Effector memory CD8-positive, alpha-beta T cell (primary cell): Measurements from ENCODE around the gene RNASEH2A.
"Not testable (repeated sequence)": the region's sequence is repeated elsewhere in the genome, so short reads cannot be mapped to it uniquely, and the experiment has no call there.

Experiments
- ATAC-seq: fragments of 150-1000 bp; cut with Tn5 transposase; replicated peaks from 2 replicates; pipeline ENCODE4 v1.10.0; 2021; ENCODE audit warnings: mild to moderate bottlenecking, moderate library complexity
- DNase-seq, 3 experiments: peaks; one replicate each; pipeline ENCODE4 v3.0.0; 2021
- H3K27ac Mint-ChIP-seq, 2 donors: one replicate each; pipeline ENCODE4 v1.8.0; 2022; ENCODE audit warnings: mild to moderate bottlenecking in 2 of 2, mixed read lengths in 2 of 2, moderate library complexity in 2 of 2
- H3K27me3 Mint-ChIP-seq, 2 donors: one replicate each; pipeline ENCODE4 v1.8.0; 2022; ENCODE audit warnings: mixed read lengths in 2 of 2
- H3K36me3 Mint-ChIP-seq: one replicate; pipeline ENCODE4 v1.8.0; 2022; ENCODE audit warnings: mild to moderate bottlenecking, moderate library complexity, mixed read lengths; ENCODE audit not compliant: insufficient read depth
- H3K4me1 Mint-ChIP-seq, 2 donors: one replicate each; pipeline ENCODE4 v1.8.0; 2022; ENCODE audit warnings: low read depth in 2 of 2, mixed read lengths in 2 of 2
- H3K4me3 Mint-ChIP-seq, 2 donors: one replicate each; pipeline ENCODE4 v1.8.0; 2022; ENCODE audit warnings: mild to moderate bottlenecking in 2 of 2, mixed read lengths in 2 of 2, moderate library complexity in 2 of 2
- H3K9me3 Mint-ChIP-seq, 2 donors: one replicate each; pipeline ENCODE4 v1.8.0; 2022; ENCODE audit warnings: mixed read lengths in 2 of 2

RNASEH2A gene

GRCh38 chr19:12836529-12836863 is 30.1 kb downstream of the RNASEH2A start:
- Mint-ChIP-seq H3K9me3 (no peaks in the 10 kb centered on the region), H3K36me3 (peaks cover 10% of the 10 kb centered on the region), H3K4me3 (no peak overlapping the region), H3K27ac (no peak overlapping the region), H3K27me3 (peaks cover 68 to 91% of the 10 kb centered on the region in 2 donors), H3K4me1 (peaks cover 35 to 39% of the 10 kb centered on the region in 2 donors)
- no peak for ATAC-seq
- DNase-seq: no peak

DNA sequence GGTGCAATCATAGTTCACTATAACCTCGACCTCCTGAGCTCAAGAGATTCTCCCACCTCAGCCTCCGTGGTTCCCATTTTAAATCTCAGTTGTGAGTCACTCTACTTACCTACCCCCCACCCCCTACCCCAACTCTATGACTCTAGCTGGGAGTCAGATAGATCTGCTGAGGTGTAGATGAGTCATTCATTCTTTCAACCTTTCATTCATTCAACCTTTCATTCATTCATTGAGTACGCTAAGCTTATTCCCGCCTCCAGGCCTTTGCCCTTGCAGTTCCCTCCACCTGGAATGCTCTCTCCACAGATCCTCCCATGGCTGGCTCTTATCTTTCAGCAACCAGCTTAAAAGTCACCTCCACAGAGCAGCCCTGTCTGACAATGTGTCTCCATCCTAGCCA is 30.8 kb downstream of the RNASEH2A start:
- H3K4me3 Mint-ChIP-seq: no peak overlapping the region
- no peak for DNase-seq
- no peak for ATAC-seq
- H3K4me1 Mint-ChIP-seq: peaks cover 30 to 33% of the 10 kb centered on the region in 2 donors
- H3K36me3 Mint-ChIP-seq: peaks cover 11% of the 10 kb centered on the region
- H3K9me3 Mint-ChIP-seq: no peaks in the 10 kb centered on the region
- peak overlapping the region in 1 of 2 donors; percentile 5 for H3K27ac Mint-ChIP-seq
- peaks cover 68 to 91% of the 10 kb centered on the region in 2 donors for H3K27me3 Mint-ChIP-seq

GRCh38 chr19:12838182-12838885 is 31.9 kb downstream of the RNASEH2A start, which contains the start of gene MAST1:
MAST1 (plus strand) TSS chr19:12838515; CDS start chr19:12838573, 58 bp downstream.
- Mint-ChIP-seq H3K9me3 (no peaks in the 10 kb centered on the region), H3K4me3 (peak within 1 kb of the TSS; percentile 64 to 71), H3K27me3 (peaks cover 67 to 91% of the 10 kb centered on the region in 2 donors), H3K4me1 (peaks cover 24 to 26% of the 10 kb centered on the region in 2 donors), H3K36me3 (peaks cover 3% of the 10 kb centered on the region), H3K27ac (peak within 1 kb of the TSS in 1 of 2 donors; percentile 5)
- DNase-seq (peak in 2 of 3 experiments; percentile 40 to 47), ATAC-seq (peak; percentile 71)

DNA sequence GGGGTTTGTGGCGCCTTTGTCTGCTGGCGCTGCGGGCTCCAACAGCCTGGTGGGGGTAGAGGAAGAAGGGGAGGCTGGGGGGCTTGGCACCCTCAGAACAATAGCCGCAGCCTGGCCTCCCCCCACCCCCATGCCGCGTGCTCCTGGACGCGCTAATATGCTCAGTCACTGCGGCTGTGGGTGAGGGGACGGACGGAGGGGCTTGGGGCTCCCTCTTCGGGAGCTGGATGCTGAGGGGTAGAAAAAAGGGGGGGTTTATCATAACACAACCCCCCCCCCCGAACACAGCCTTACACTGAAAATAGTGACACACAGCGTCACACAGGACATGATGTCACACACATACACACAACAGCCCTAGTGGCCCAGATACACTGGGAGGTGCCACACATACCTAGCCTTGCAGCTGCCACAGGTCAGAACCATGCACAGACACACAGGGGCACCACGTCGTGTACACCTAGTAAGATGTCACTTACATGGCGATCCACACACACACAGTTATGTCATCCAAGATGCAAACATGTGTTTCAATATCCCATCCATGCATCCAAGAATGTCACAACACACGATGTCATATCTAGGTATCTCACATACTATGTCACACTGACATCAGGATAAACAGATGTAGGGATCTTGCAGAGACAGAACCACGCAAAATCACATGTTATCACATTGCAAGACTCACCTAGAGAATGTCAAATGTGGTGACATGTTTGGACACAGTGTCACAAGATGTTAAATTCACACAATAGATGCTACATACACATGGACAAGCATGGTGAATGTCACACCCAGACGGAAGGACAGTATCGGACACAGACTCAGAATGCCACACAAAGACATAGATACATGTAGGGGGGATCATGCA is 32.7 kb downstream of the RNASEH2A start:
- Mint-ChIP-seq H3K4me3 (peak overlapping the region; percentile 64 to 71), H3K27ac (no peak overlapping the region), H3K9me3 (no peaks in the 10 kb centered on the region), H3K4me1 (peaks cover 23 to 24% of the 10 kb centered on the region in 2 donors), H3K27me3 (peaks cover 72 to 94% of the 10 kb centered on the region in 2 donors), H3K36me3 (peaks cover 2% of the 10 kb centered on the region)
- peak; percentile 77 for ATAC-seq
- DNase-seq: no peak

DNA sequence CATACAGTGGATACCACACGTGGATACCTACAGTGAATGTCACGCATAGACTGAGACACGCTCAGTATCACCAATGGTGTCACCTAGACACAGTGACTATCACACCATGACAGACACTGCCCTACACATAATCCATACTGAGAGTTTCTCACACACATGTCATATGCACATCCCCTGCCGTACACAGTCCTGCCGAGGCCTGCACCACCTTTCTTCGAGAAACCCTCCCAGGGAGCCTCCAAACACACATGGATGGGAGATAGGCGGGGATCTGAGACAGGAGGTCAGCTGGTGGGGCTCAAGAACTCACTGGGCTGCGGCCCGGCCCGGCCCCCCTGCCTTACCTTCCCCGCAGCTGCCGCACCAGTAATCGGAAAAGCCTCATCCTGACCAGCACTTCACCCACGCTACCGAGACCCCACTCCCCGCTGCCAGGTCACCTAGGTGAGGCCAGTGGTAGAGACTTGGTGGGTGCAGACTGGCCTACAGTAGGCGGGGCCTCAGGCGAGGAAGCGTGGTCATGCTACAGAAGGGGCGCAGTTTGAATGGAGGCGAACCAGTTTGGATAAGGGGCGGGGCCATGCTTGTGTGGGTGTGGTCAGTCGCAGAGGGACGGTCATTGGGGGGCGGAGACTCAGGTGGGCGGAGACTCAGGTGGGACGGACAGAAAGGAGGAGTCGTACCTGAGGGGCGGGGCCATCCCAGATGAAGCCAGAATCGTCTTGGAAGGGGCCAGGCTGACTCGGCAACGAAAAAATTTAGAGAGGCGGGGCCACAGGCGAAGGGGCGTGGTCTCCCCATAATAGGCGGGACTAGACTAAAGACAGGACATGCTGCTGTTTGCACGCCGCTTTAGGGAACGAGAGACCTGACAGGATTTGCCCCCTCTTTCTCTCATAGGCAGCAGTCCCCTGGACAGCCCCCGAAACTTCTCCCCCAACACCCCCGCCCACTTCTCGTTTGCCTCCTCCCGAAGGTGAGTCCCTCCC is 34.0 kb downstream of the RNASEH2A start:
- Mint-ChIP-seq H3K4me3 (peak overlapping the region in 1 of 2 donors; percentile 34), H3K9me3 (no peaks in the 10 kb centered on the region), H3K27me3 (peaks cover 82 to 86% of the 10 kb centered on the region in 2 donors), H3K36me3 (peaks cover 2% of the 10 kb centered on the region), H3K27ac (no peak overlapping the region), H3K4me1 (peaks cover 18 to 20% of the 10 kb centered on the region in 2 donors)
- no peak for DNase-seq
- ATAC-seq: no peak

- no peak for DNase-seq
- Mint-ChIP-seq H3K4me3 (peak overlapping the region in 1 of 2 donors; percentile 34), H3K27ac (no peak overlapping the region), H3K4me1 (peaks cover 18 to 20% of the 10 kb centered on the region in 2 donors), H3K36me3 (peaks cover 2% of the 10 kb centered on the region), H3K9me3 (no peaks in the 10 kb centered on the region), H3K27me3 (peaks cover 83% of the 10 kb centered on the region in 2 donors)
- no peak for ATAC-seq
These were observed 34.7 kb downstream of the RNASEH2A start for GRCh38 chr19:12841094-12841493.

DNA sequence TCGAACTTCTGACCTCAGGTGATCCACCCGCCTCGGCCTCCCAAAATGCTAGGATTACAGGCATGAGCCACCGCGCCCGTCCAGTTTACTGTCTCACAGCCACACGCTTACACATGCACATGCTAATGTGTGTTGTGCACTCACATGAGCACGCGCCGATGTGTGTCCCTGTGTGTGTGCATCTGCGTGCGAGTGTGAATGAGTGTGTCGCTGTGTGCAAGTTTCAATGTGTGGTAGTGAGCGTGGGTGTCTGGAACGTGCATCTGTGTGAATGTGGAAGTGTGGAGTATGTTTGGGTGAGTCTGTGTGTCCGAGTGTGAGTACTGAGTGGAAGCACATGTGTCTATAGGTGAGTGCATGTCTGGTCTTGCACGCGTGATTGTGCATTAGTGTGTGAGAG is 36.1 kb downstream of the RNASEH2A start:
- DNase-seq (no peak), ATAC-seq (no peak)
- Mint-ChIP-seq H3K27me3 (peaks cover 74 to 75% of the 10 kb centered on the region in 2 donors), H3K27ac (no peak overlapping the region), H3K36me3 (peaks cover 2% of the 10 kb centered on the region), H3K9me3 (no peaks in the 10 kb centered on the region), H3K4me1 (peaks cover 20 to 22% of the 10 kb centered on the region in 2 donors), H3K4me3 (no peak overlapping the region)

- Mint-ChIP-seq H3K36me3 (peaks cover 2% of the 10 kb centered on the region), H3K4me1 (peaks cover 20 to 22% of the 10 kb centered on the region in 2 donors), H3K4me3 (no peak overlapping the region), H3K27me3 (peaks cover 70% of the 10 kb centered on the region in 2 donors), H3K27ac (no peak overlapping the region), H3K9me3 (no peaks in the 10 kb centered on the region)
- ATAC-seq (no peak), DNase-seq (no peak)
These were observed 36.9 kb downstream of the RNASEH2A start for GRCh38 chr19:12843328-12843727.

DNA sequence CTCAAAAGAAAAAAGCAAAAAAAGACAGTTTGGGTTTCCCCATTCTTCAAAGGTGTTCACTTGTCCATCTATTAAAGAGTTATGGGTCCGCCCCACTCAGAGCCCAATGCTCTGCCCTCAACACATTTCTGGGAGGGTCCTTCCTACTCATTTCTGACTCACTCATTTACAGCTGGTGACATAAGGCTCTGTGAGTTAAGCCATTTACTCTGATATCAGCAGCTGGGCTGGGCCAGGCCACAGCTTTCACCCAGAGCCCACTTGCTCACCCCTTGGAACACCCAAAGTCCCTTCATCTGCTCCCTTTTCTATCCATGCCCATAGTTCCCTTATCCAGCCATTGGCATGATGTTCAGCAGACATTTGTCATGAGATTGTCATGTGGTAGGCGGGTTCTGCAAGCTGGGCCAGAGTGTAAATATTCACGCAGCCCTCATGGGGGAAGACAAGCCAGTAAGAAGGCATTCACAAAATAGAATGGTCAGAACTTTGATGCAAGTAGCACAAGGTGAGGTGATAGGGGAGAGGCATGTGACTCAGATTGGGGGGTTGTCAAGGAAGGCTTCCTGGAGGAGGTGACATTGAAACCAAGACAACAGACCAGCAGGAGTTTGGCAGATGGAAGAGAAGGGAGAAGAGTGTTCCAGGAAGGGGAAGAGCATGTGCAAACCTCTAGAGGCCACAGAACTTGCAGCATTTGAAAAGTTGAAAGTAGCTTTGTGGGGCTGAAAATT is 37.8 kb downstream of the RNASEH2A start:
- H3K27me3 Mint-ChIP-seq: peaks cover 62 to 68% of the 10 kb centered on the region in 2 donors
- ATAC-seq (no peak), DNase-seq (no peak)
- peaks cover 2% of the 10 kb centered on the region for H3K36me3 Mint-ChIP-seq
- H3K4me1 Mint-ChIP-seq: peaks cover 12 to 16% of the 10 kb centered on the region in 2 donors
- no peak overlapping the region for H3K4me3 Mint-ChIP-seq
- H3K9me3 Mint-ChIP-seq: no peaks in the 10 kb centered on the region
- no peak overlapping the region for H3K27ac Mint-ChIP-seq

DNA sequence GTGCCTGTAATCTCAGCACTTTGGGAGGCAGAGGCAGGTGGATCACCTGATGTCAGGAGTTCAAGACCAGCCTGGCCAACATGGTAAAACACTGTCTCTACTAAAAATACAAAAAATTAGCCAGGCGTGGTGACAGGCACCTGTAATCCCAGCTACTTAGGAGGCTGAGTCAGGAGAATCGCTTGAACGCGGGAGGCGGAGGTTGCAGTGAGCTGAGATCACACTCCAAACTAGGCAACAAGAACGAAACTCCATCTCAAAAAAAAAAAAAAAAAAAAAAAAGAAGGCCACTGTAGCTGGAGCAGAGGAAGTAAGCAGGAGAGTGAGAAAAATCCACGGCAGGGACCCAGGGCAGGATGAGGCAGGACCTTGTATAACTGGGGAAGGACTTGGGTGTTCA is 40.2 kb downstream of the RNASEH2A start:
- not testable (repeated sequence) for ATAC-seq, H3K36me3 Mint-ChIP-seq, DNase-seq, H3K27ac Mint-ChIP-seq, H3K9me3 Mint-ChIP-seq, H3K4me1 Mint-ChIP-seq
- Mint-ChIP-seq H3K4me3 (peak overlapping the region in 1 of 2 donors; percentile 28), H3K27me3 (peaks cover 40 to 46% of the 10 kb centered on the region in 2 donors)

GRCh38 chr19:12847159-12848139 is 41.1 kb downstream of the RNASEH2A start:
- Mint-ChIP-seq H3K27me3 (peaks cover 31 to 37% of the 10 kb centered on the region in 2 donors), H3K36me3 (no peaks in the 10 kb centered on the region), H3K27ac (peak overlapping the region in 1 of 2 donors; percentile 75), H3K4me1 (peaks cover 0 to 4% of the 10 kb centered on the region in 2 donors), H3K9me3 (no peaks in the 10 kb centered on the region), H3K4me3 (peak overlapping the region; percentile 43 to 49)
- DNase-seq (peak; percentile 83 to 88 (median 84)), ATAC-seq (peak; percentile 98)
